ENCODE measurements around the gene MROH8. TPM values are rescaled to one million over a fixed set of nuclear protein-coding genes. Genes with fewer than 3 reads are reported as not detected.

The MROH8 gene
- total RNA-seq, 3 donors from 2014 or later (not counting 1 experiment from before 2014, with no cell fraction given) = 1.7 to 3.2 (median 2.3) TPM

DNA sequence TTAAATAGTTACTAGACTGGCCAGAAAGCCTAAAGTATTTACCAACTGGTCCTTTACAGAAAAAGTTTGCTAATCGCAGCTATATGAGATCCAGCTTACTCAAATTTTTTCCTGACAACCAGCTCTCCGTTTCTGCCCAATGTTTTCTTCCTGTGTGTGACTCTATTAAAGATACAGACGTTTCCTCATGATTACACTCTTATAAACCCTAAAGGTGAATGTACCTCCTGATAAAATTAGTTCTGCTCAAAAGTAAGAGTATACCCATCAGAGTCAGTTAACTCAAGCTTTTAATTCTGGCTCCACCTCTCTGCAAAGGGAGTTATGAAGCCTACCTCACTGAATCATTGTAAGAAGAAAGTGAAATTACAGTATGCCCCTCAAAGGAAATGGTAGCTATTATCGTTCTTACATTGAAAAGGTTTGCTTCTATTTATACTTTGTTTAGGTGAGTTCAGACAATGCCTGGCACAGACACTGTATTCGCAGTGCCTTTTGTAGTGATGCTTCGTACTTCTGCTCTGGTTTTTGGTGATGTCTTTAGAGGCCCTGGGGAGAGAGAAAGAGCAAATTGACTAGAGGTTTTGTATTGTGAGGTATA lies 10.2 kb upstream of the MROH8 start:
- Mint-ChIP-seq H3K36me3 (peaks cover 6% of the 10 kb centered on the region), H3K27ac (peak overlapping the region; percentile 63 to 66), H3K9me3 (no peaks in the 10 kb centered on the region), H3K27me3 (ENCODE audit: low read depth in 2 of 2) (no peaks in the 10 kb centered on the region), H3K4me1 (peaks cover 56 to 59% of the 10 kb centered on the region in 2 donors), H3K4me3 (no peak overlapping the region)
- ATAC-seq (no peak), DNase-seq (no peak)
- TF ChIP-seq, protein P1, sequence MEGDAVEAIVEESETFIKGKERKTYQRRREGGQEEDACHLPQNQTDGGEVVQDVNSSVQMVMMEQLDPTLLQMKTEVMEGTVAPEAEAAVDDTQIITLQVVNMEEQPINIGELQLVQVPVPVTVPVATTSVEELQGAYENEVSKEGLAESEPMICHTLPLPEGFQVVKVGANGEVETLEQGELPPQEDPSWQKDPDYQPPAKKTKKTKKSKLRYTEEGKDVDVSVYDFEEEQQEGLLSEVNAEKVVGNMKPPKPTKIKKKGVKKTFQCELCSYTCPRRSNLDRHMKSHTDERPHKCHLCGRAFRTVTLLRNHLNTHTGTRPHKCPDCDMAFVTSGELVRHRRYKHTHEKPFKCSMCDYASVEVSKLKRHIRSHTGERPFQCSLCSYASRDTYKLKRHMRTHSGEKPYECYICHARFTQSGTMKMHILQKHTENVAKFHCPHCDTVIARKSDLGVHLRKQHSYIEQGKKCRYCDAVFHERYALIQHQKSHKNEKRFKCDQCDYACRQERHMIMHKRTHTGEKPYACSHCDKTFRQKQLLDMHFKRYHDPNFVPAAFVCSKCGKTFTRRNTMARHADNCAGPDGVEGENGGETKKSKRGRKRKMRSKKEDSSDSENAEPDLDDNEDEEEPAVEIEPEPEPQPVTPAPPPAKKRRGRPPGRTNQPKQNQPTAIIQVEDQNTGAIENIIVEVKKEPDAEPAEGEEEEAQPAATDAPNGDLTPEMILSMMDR (IDR thresholded peaks at IDR 0.05) = no peak
- no peak overlapping the region for H3K27ac ChIP-seq (ENCODE audit: low read length)
- H3K27me3 ChIP-seq (ENCODE audit: control insufficient read depth, insufficient read depth, low read length) = no peaks in the 10 kb centered on the region
- H3K36me3 ChIP-seq (ENCODE audit: control insufficient read depth, insufficient read depth, low read length) = peaks cover 37% of the 10 kb centered on the region
- peaks cover 11% of the 10 kb centered on the region for H3K4me1 ChIP-seq (ENCODE audit: control insufficient read depth, insufficient read depth, low read length)
- intact Hi-C loops (cut with micrococcal nuclease) = no loop called here
- 44% methylated on average over 6 of the region's 6 CpGs for WGBS (ENCODE audit: insufficient coverage)
- no peaks in the 10 kb centered on the region for H3K9me3 ChIP-seq (ENCODE audit: control insufficient read depth, insufficient read depth, low read length)
- no peak overlapping the region for H3K4me3 ChIP-seq (ENCODE audit: low read length)

DNA sequence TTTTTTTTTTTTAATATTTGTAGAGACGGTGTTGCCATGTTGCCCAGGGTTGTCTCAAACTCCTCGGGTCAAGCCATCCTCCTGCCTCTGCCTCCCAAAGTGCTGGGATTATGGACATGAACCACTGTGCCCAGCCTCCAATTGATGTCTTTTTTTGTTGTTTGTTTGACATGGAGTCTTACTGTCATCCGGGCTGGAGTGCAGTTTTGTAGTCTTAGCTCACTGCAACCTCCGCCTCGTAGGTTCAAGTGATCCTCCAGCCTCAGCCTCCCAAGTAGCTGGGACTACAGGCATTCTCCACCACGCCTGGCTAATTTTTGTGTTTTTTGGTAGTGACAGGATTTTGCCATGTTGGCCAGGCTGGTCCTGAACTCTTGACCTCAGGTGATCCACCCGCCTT lies 9.4 kb upstream of the MROH8 start:
- intact Hi-C loops (cut with micrococcal nuclease) = no loop called here
- Mint-ChIP-seq H3K9me3 (no peaks in the 10 kb centered on the region), H3K4me1 (peaks cover 55 to 59% of the 10 kb centered on the region in 2 donors), H3K36me3 (peaks cover 6% of the 10 kb centered on the region), H3K27ac (peak overlapping the region in 1 of 2 donors; percentile 66), H3K4me3 (no peak overlapping the region), H3K27me3 (ENCODE audit: low read depth in 2 of 2) (no peaks in the 10 kb centered on the region)
- H3K27me3 ChIP-seq (ENCODE audit: control insufficient read depth, insufficient read depth, low read length) = no peaks in the 10 kb centered on the region
- peaks cover 40% of the 10 kb centered on the region for H3K36me3 ChIP-seq (ENCODE audit: control insufficient read depth, insufficient read depth, low read length)
- peaks cover 15% of the 10 kb centered on the region for H3K4me1 ChIP-seq (ENCODE audit: control insufficient read depth, insufficient read depth, low read length)
- DNase-seq (no peak), ATAC-seq (no peak)
- no peak overlapping the region for H3K27ac ChIP-seq (ENCODE audit: low read length)
- WGBS (ENCODE audit: insufficient coverage) = 80% methylated on average over 5 of the region's 7 CpGs
- TF ChIP-seq, protein P1 (IDR thresholded peaks at IDR 0.05) = no peak
- H3K9me3 ChIP-seq (ENCODE audit: control insufficient read depth, insufficient read depth, low read length) = no peaks in the 10 kb centered on the region
- H3K4me3 ChIP-seq (ENCODE audit: low read length) = no peak overlapping the region

DNA sequence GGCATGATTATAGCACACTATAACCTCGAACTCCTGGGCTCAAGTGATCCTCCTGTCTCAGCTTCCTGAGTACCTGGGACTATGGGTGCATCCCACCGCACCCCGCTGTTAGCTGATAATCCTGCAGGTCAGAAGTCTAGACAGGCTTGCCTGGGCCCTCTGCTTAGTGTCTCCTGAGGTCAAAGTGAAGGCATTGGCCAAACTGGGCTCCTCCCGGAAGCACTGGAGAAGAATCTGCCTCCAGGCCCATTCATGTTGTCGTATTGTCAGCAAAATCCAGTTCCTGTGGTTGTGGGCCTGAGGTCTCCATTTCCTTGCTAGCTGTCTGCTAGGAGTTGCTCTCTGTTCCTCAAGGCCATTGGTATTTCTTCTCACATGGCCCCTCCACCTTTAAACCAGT lies 6.3 kb upstream of the MROH8 start:
- WGBS (ENCODE audit: insufficient coverage) = 84% methylated on average over 5 of the region's 5 CpGs
- no peaks in the 10 kb centered on the region for H3K27me3 Mint-ChIP-seq (ENCODE audit: low read depth in 2 of 2)
- H3K4me3 Mint-ChIP-seq = no peak overlapping the region
- H3K9me3 Mint-ChIP-seq = no peaks in the 10 kb centered on the region
- H3K9me3 ChIP-seq (ENCODE audit: control insufficient read depth, insufficient read depth, low read length) = no peaks in the 10 kb centered on the region
- no peak for DNase-seq
- TF ChIP-seq, protein P1 (IDR thresholded peaks at IDR 0.05) = no peak
- peaks cover 44% of the 10 kb centered on the region for H3K36me3 ChIP-seq (ENCODE audit: control insufficient read depth, insufficient read depth, low read length)
- H3K27me3 ChIP-seq (ENCODE audit: control insufficient read depth, insufficient read depth, low read length) = no peaks in the 10 kb centered on the region
- ATAC-seq = no peak
- H3K4me1 Mint-ChIP-seq = peaks cover 55 to 64% of the 10 kb centered on the region in 2 donors
- peaks cover 6% of the 10 kb centered on the region for H3K36me3 Mint-ChIP-seq
- intact Hi-C loops (cut with micrococcal nuclease) = no loop called here
- no peak overlapping the region for H3K27ac ChIP-seq (ENCODE audit: low read length)
- H3K4me3 ChIP-seq (ENCODE audit: low read length) = no peak overlapping the region
- H3K27ac Mint-ChIP-seq = peak overlapping the region; percentile 35 to 48
- peaks cover 19% of the 10 kb centered on the region for H3K4me1 ChIP-seq (ENCODE audit: control insufficient read depth, insufficient read depth, low read length)

All from natural killer cell (primary cell).